Measurements from ENCODE around the gene SLC12A4. TPM values are rescaled to one million over a fixed set of nuclear protein-coding genes. Genes with fewer than 3 reads are reported as not detected.
A peak's percentile ranks its signal among the peaks of the same experiment; 100 is the strongest.

SLC12A4 gene
- total and polyA plus RNA-seq, 2 of the 13 experiments (the other 11 are each of a cell fraction or from before 2014, with no cell fraction given): 65.1 to 84.3 TPM

DNA sequence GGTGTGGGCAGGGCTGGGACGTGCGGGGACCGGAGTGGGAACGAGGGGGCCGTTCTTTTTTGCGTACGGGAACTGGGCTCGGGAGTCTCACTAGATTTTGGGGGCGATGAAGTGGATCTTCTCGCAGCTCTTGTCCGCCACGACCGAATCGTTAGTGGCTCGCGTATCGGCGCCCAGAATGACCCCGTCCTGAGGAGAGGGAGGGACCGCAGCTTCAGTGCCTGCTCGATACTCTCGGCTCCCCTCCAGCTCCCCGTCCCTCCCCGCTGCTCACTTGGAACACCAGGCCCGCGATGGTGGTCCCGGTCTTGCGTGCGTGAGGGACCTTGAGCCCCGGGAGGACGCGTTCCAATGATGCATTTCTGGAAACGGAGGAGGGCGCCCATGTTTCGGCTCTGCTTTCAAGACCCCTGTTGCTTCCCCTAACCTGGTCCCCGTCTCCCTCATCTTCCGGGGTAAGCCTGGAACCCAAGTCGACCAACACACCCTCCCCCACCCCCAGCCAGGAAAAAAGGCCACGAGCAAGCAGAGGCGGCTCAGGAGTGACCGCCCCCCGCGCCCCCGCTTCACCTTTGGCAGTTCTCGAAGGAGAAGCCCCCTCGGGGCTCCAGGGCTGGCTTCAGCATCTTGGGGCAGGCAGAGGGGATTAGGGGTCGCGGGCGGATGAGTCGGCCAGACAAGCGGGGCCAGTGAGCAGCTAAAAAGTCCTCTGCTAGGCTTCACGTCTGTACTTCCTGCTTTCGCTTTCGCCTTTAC is 32.1 kb downstream of the SLC12A4 start, which contains the start of gene PSMB10 (continued):
- TF ChIP-seq ZKSCAN1 (IDR thresholded peaks at IDR 0.05; ENCODE audit: low read length) (no peak), GABPA (IDR thresholded peaks at IDR 0.05; ENCODE audit: low read depth, low read length) (no peak), GABPA (CRISPR knock-in tag; IDR thresholded peaks at IDR 0.05; ENCODE audit: low read depth) (no peak), CCDC6 (CRISPR knock-in tag; IDR thresholded peaks at IDR 0.05) (no peak), JUNB (CRISPR knock-in tag; IDR thresholded peaks at IDR 0.05; ENCODE audit: borderline replicate concordance) (no peak), NR2F6 (IDR thresholded peaks at IDR 0.05) (no peak), NR2F6 (CRISPR knock-in tag; IDR thresholded peaks at IDR 0.05) (no peak), POLR2AphosphoS5 (IDR thresholded peaks at IDR 0.05; ENCODE audit: low read depth, low read length) (no peak), ZNF644 (CRISPR knock-in tag; IDR thresholded peaks at IDR 0.05; ENCODE audit: low read depth) (no peak), MXD4 (CRISPR knock-in tag; IDR thresholded peaks at IDR 0.05) (no peak), ZNF816 (CRISPR knock-in tag; IDR thresholded peaks at IDR 0.05; ENCODE audit: borderline replicate concordance) (0 out of 2 replicates have a peak, but pooled peaks have one; percentile 41), ZNF101 (CRISPR knock-in tag; IDR thresholded peaks at IDR 0.05; ENCODE audit: borderline replicate concordance, low read depth) (no peak), ZNF556 (CRISPR knock-in tag; IDR thresholded peaks at IDR 0.05; ENCODE audit: borderline replicate concordance) (no peak), CBX5 (CRISPR knock-in tag; IDR thresholded peaks at IDR 0.05; ENCODE audit: borderline replicate concordance) (no peak), KAT2B (IDR thresholded peaks at IDR 0.05; ENCODE audit: borderline replicate concordance, low read depth, low read length) (no peak), WIZ (CRISPR knock-in tag; IDR thresholded peaks at IDR 0.05) (peak; percentile 33; the same call in 1 of the 2 replicates), FOXC1 (CRISPR knock-in tag; IDR thresholded peaks at IDR 0.05; ENCODE audit: borderline replicate concordance) (peak; percentile 49; the same call in 1 of the 2 replicates), ZNF225 (CRISPR knock-in tag; IDR thresholded peaks at IDR 0.05) (peak; percentile 26), ZNF121 (CRISPR knock-in tag; IDR thresholded peaks at IDR 0.05) (peak; percentile 13; the same call in 1 of the 2 replicates)
- TF ChIP-seq, protein P1, sequence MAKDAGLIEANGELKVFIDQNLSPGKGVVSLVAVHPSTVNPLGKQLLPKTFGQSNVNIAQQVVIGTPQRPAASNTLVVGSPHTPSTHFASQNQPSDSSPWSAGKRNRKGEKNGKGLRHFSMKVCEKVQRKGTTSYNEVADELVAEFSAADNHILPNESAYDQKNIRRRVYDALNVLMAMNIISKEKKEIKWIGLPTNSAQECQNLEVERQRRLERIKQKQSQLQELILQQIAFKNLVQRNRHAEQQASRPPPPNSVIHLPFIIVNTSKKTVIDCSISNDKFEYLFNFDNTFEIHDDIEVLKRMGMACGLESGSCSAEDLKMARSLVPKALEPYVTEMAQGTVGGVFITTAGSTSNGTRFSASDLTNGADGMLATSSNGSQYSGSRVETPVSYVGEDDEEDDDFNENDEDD (CRISPR knock-in tag; IDR thresholded peaks at IDR 0.05; ENCODE audit: borderline replicate concordance): no peak
- TF ChIP-seq, protein P2, sequence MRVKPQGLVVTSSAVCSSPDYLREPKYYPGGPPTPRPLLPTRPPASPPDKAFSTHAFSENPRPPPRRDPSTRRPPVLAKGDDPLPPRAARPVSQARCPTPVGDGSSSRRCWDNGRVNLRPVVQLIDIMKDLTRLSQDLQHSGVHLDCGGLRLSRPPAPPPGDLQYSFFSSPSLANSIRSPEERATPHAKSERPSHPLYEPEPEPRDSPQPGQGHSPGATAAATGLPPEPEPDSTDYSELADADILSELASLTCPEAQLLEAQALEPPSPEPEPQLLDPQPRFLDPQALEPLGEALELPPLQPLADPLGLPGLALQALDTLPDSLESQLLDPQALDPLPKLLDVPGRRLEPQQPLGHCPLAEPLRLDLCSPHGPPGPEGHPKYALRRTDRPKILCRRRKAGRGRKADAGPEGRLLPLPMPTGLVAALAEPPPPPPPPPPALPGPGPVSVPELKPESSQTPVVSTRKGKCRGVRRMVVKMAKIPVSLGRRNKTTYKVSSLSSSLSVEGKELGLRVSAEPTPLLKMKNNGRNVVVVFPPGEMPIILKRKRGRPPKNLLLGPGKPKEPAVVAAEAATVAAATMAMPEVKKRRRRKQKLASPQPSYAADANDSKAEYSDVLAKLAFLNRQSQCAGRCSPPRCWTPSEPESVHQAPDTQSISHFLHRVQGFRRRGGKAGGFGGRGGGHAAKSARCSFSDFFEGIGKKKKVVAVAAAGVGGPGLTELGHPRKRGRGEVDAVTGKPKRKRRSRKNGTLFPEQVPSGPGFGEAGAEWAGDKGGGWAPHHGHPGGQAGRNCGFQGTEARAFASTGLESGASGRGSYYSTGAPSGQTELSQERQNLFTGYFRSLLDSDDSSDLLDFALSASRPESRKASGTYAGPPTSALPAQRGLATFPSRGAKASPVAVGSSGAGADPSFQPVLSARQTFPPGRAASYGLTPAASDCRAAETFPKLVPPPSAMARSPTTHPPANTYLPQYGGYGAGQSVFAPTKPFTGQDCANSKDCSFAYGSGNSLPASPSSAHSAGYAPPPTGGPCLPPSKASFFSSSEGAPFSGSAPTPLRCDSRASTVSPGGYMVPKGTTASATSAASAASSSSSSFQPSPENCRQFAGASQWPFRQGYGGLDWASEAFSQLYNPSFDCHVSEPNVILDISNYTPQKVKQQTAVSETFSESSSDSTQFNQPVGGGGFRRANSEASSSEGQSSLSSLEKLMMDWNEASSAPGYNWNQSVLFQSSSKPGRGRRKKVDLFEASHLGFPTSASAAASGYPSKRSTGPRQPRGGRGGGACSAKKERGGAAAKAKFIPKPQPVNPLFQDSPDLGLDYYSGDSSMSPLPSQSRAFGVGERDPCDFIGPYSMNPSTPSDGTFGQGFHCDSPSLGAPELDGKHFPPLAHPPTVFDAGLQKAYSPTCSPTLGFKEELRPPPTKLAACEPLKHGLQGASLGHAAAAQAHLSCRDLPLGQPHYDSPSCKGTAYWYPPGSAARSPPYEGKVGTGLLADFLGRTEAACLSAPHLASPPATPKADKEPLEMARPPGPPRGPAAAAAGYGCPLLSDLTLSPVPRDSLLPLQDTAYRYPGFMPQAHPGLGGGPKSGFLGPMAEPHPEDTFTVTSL (CRISPR knock-in tag; IDR thresholded peaks at IDR 0.05; ENCODE audit: borderline replicate concordance): no peak
- TF ChIP-seq, protein P3, sequence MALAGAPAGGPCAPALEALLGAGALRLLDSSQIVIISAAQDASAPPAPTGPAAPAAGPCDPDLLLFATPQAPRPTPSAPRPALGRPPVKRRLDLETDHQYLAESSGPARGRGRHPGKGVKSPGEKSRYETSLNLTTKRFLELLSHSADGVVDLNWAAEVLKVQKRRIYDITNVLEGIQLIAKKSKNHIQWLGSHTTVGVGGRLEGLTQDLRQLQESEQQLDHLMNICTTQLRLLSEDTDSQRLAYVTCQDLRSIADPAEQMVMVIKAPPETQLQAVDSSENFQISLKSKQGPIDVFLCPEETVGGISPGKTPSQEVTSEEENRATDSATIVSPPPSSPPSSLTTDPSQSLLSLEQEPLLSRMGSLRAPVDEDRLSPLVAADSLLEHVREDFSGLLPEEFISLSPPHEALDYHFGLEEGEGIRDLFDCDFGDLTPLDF (CRISPR knock-in tag; IDR thresholded peaks at IDR 0.05): no peak
- TF ChIP-seq, protein P4, sequence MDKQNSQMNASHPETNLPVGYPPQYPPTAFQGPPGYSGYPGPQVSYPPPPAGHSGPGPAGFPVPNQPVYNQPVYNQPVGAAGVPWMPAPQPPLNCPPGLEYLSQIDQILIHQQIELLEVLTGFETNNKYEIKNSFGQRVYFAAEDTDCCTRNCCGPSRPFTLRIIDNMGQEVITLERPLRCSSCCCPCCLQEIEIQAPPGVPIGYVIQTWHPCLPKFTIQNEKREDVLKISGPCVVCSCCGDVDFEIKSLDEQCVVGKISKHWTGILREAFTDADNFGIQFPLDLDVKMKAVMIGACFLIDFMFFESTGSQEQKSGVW (CRISPR knock-in tag; IDR thresholded peaks at IDR 0.05; ENCODE audit: borderline replicate concordance): no peak
